Sciatic nerve (tissue), 2 donors: Measurements from ENCODE around the gene TMEM42. TPM values are rescaled to one million over a fixed set of nuclear protein-coding genes. Genes with fewer than 3 reads are reported as not detected.
A peak's percentile ranks its signal among the peaks of the same experiment; 100 is the strongest.

Experiments
- ATAC-seq: fragments of 200-7000 bp; cut with Tn5 transposase; one replicate; pipeline ENCODE4 v1.9.1; 2020; ENCODE audit warnings: mild to moderate bottlenecking, moderate library complexity
- DNase-seq: peaks from one replicate; pipeline ENCODE4 v3.0.0-alpha.2; 2020; ENCODE audit warnings: low spot score
- intact Hi-C: fragments of 100-400 bp; cut with DNase I; formaldehyde crosslinking; loops from one replicate; pipeline ENCODE4 v1.14.2; 2022
- total RNA-seq: library from RNA; stranded (reverse); fragmentation: NEBNext Ultra II Directional; extraction: Animal tissue kit (Norgen Biotek cat#: 25700); gene quantifications from one replicate; pipeline ENCODE4 v1.2.1, GENCODE V29; 2021
- donor health status: DM: no; HTN: no; CAD: no.
- donor health status: DM: no; HTN: no; CAD: no.

TMEM42 gene
- total RNA-seq, 1 donor from 2014 or later: 21.4 TPM

- intact Hi-C loops: no loop called here
These were observed 5.9 kb downstream of the TMEM42 start for GRCh38 chr3:44867421-44868111.

GRCh38 chr3:44870375-44871061 lies 8.8 kb downstream of the TMEM42 start:
- no peak for ATAC-seq
- intact Hi-C loops: no loop called here
- no peak for DNase-seq

More at GRCh38 chr3:44867421-44868111, 5.9 kb downstream of the TMEM42 start:
- ATAC-seq (no peak), DNase-seq (no peak)

GRCh38 chr3:44874308-44874707 lies 12.6 kb downstream of the TMEM42 start, which contains the start of gene TGM4:
TGM4 (plus strand) TSS chr3:44874608; CDS start chr3:44874679, 71 bp downstream.
- ATAC-seq (no peak), DNase-seq (no peak)
- intact Hi-C loops: no loop called here

GRCh38 chr3:44875596-44875995 lies 13.9 kb downstream of the TMEM42 start:
- DNase-seq (no peak), ATAC-seq (no peak)
- intact Hi-C loops: no loop called here

- ATAC-seq: no peak
- intact Hi-C loops: no loop called here
- no peak for DNase-seq
These were observed 15.6 kb downstream of the TMEM42 start for GRCh38 chr3:44877333-44877732.

GRCh38 chr3:44880284-44880683 lies 18.6 kb downstream of the TMEM42 start:
- ATAC-seq: no peak

GRCh38 chr3:44883213-44883955 lies 21.7 kb downstream of the TMEM42 start:
- DNase-seq (no peak), ATAC-seq (no peak)
- intact Hi-C loops: no loop called here

More at GRCh38 chr3:44880284-44880683, 18.6 kb downstream of the TMEM42 start:
- DNase-seq: no peak
- intact Hi-C loops: no loop called here

- ATAC-seq (peak; percentile 60), DNase-seq (no peak)
- intact Hi-C loops: no loop called here
These were observed 22.3 kb downstream of the TMEM42 start for GRCh38 chr3:44883999-44884431.

- intact Hi-C loops: no loop called here
- no peak for DNase-seq
- no peak for ATAC-seq
These were observed 23.9 kb downstream of the TMEM42 start for GRCh38 chr3:44885618-44886017.

- DNase-seq: no peak
- intact Hi-C loops: no loop called here
- ATAC-seq: no peak
These were observed 24.8 kb downstream of the TMEM42 start for GRCh38 chr3:44886561-44886960.

GRCh38 chr3:44887101-44887500 lies 25.4 kb downstream of the TMEM42 start:
- intact Hi-C loops: no loop called here
- ATAC-seq: no peak
- DNase-seq: no peak

- intact Hi-C loops: no loop called here
- ATAC-seq (no peak), DNase-seq (no peak)
These were observed 28.5 kb downstream of the TMEM42 start for GRCh38 chr3:44890258-44890657.

- DNase-seq (no peak), ATAC-seq (no peak)
- intact Hi-C loops: no loop called here
These were observed 29.1 kb downstream of the TMEM42 start for GRCh38 chr3:44890852-44891251.

- intact Hi-C loops: no loop called here
- DNase-seq (no peak), ATAC-seq (no peak)
These were observed 31.0 kb downstream of the TMEM42 start for GRCh38 chr3:44892689-44893088.

- no peak for ATAC-seq
- intact Hi-C loops: no loop called here
- no peak for DNase-seq
These were observed 31.4 kb downstream of the TMEM42 start for GRCh38 chr3:44893097-44893496.

GRCh38 chr3:44894485-44894884 lies 32.8 kb downstream of the TMEM42 start:
- ATAC-seq (no peak), DNase-seq (no peak)
- intact Hi-C loops: no loop called here

GRCh38 chr3:44896440-44896839 lies 34.7 kb downstream of the TMEM42 start:
- intact Hi-C loops: no loop called here
- DNase-seq (no peak), ATAC-seq (no peak)

- DNase-seq (no peak), ATAC-seq (no peak)
- intact Hi-C loops: no loop called here
These were observed 38.1 kb downstream of the TMEM42 start for GRCh38 chr3:44899683-44900367.

GRCh38 chr3:44902628-44903027 lies 40.9 kb downstream of the TMEM42 start:
- intact Hi-C loops: no loop called here
- ATAC-seq (no peak), DNase-seq (no peak)
